GM12892 (cell line): Measurements from ENCODE around the gene DCDC1.

Experiments used
- POLR2A ChIP-seq: IDR thresholded peaks from 2 replicates; pipeline ENCODE4 v1.6.1; 2011; ENCODE audit warnings: low read depth, low read length, control low read depth
- POLR2AphosphoS5 ChIP-seq: IDR thresholded peaks from 2 replicates; pipeline ENCODE4 v1.6.1; 2011; ENCODE audit warnings: low read depth, low read length, control low read depth
- TAF1 ChIP-seq: IDR thresholded peaks from 2 replicates; pipeline ENCODE4 v1.6.1; 2011; ENCODE audit warnings: low read depth, mild to moderate bottlenecking, control low read depth, low read length, borderline replicate concordance

- TF ChIP-seq POLR2A (no peak), POLR2AphosphoS5 (no peak), TAF1 (no peak)
Measured at GRCh38 chr11:30876228-30876627, 493.3 kb downstream of the DCDC1 start.
